GM12878 (cell line): ENCODE data around the gene DAO. TPM values are rescaled to one million over a fixed set of nuclear protein-coding genes. Genes with fewer than 3 reads are reported as not detected.

Source experiments
- BRCA1 ChIP-seq: IDR thresholded peaks from 2 replicates; pipeline ENCODE4 v1.6.1; 2011; ENCODE audit warnings: low read depth, low read length, improper control_type of control experiment
- JUND ChIP-seq: IDR thresholded peaks from 2 replicates; pipeline ENCODE4 v1.6.1; 2012; ENCODE audit warnings: low read depth, mild to moderate bottlenecking, low read length, improper control_type of control experiment, moderate library complexity
- MLLT1 ChIP-seq: fragments of 450-650 bp; IDR thresholded peaks from 2 replicates; pipeline ENCODE4 v1.6.1; 2016; ENCODE audit warnings: mild to moderate bottlenecking
- RFX5 ChIP-seq: IDR thresholded peaks from 2 replicates; pipeline ENCODE4 v1.6.1; 2011; ENCODE audit warnings: low read depth, low read length, improper control_type of control experiment
- RUNX3 ChIP-seq: IDR thresholded peaks from 2 replicates; pipeline ENCODE4 v1.6.1; 2012; ENCODE audit warnings: low read length, inconsistent platforms
- YY1 ChIP-seq: IDR thresholded peaks from 2 replicates; pipeline ENCODE4 v1.6.1; 2011; ENCODE audit warnings: low read depth, mild to moderate bottlenecking, low read length
- ZBTB40 ChIP-seq: fragments of 450-650 bp; IDR thresholded peaks from 2 replicates; pipeline ENCODE4 v1.6.1; 2016; ENCODE audit warnings: mild to moderate bottlenecking, moderate library complexity, borderline replicate concordance
- polyA plus RNA-seq, 11 experiments: library from polyadenylated mRNA; depleted of rRNA in 4 of 11; unstranded in 6 of 11; stranded (reverse) in 5 of 11; fragments of >200 nt; fragmentation: Nextera tagmentation in 4 of 11; fragmentation: Illumina TruSeq in 1 of 11; extraction: Ambion mirVana in 4 of 11; extraction: Trizol in 1 of 11; gene quantifications; 1 replicate in 1 of 11; 2 replicates in 10 of 11; pipeline versions ENCODE4 v1.2.1 to v1.2.3, GENCODE V29; 2011 to 2016; ENCODE audit warnings: inconsistent platforms in 2 of 11, missing spikeins in 2 of 11, low read depth in 1 of 11
- total RNA-seq, 4 experiments: library from RNA; depleted of rRNA in 3 of 4; stranded (reverse); fragments of >200 nt in 3 of 4; fragmentation: Illumina TruSeq in 1 of 4; extraction: Trizol in 1 of 4; gene quantifications; 2 replicates each; pipeline versions ENCODE4 v1.2.1 to v1.2.3, GENCODE V29; 2013 to 2021

DAO gene
- total and polyA plus RNA-seq, 10 of the 15 experiments (the other 5 are each of a cell fraction or from before 2014, with no cell fraction given), result 0.15 TPM; not detected in 9

GRCh38 chr12:108856170-108856427 is 23.8 kb upstream of the DAO start (continued):
- TF ChIP-seq BRCA1 (no peak), JUND (no peak), YY1 (no peak), MLLT1 (peak; percentile 87), RFX5 (no peak), ZBTB40 (0 out of 2 replicates have a peak, but pooled peaks have one; percentile 24), RUNX3 (no peak)
